ENCODE results near the gene DACH1.

DNA sequence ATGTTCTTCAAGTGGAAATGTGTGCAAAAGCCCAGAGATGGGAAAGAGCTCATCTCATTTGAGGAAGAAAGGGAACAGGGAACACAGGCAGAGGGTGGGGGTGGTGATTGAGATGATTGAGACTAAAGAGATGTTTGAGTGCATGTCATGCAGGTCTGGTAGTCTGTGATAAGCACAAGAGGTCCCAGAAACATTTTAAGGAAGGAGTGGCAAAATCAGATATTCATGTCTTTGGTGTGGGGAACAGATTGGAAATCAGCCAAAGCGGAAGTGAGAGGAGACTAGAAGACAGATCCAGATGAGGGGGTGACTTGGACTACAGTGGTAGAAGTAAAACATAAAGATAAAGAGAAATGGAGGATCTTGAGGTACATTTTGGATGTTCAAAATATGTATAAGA is 39.4 kb upstream of the DACH1 start:
- TF ChIP-seq, protein P1, sequence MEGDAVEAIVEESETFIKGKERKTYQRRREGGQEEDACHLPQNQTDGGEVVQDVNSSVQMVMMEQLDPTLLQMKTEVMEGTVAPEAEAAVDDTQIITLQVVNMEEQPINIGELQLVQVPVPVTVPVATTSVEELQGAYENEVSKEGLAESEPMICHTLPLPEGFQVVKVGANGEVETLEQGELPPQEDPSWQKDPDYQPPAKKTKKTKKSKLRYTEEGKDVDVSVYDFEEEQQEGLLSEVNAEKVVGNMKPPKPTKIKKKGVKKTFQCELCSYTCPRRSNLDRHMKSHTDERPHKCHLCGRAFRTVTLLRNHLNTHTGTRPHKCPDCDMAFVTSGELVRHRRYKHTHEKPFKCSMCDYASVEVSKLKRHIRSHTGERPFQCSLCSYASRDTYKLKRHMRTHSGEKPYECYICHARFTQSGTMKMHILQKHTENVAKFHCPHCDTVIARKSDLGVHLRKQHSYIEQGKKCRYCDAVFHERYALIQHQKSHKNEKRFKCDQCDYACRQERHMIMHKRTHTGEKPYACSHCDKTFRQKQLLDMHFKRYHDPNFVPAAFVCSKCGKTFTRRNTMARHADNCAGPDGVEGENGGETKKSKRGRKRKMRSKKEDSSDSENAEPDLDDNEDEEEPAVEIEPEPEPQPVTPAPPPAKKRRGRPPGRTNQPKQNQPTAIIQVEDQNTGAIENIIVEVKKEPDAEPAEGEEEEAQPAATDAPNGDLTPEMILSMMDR (IDR thresholded peaks at IDR 0.05), result no peak
- no peak for TF ChIP-seq POLR2A (IDR thresholded peaks at IDR 0.05)
